ENCODE data around the gene FARSB.

The FARSB gene

DNA sequence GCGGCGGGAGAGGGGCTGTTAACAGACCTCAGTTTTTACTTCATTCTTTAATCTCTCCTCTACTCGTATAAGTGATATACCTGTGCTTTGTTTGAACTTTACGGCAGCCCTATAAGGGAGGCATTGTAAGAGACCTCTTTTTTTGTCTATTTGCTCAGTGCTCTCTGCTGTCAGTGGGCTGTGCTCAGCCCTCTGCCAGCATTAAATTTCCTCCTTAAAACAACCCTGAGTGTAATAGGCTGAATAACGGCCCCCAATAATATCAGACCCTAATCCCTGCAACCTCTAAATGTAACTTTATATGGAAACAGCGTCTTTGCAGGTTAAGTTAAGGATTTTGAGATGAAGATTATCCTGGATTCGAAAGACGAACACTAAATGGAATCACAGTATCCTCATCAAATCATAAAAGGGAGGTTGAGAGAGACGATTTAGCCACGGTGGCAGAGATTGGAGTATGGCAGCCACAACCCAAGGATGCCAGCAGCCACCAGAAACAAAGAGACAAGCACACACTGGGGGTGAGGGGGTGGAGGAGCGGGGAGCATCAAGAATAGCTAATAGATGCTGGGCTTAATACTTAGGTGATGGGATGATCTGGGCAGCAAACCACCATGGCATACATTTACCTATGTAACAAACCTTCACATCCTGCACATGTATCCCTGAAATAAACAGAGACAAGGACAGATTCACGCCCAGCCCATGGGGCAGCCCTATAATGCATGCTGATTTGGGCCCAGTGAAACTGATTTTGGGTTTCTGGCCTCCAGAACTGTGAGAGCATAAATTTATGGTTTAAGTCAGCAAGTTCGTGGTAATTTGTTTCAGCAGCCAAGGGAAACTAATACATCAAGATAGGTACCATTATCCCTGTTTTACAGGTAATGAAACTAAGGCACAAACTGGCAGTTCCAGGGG, 894 bp upstream of the FARSB start:
- TF ChIP-seq POLR2AphosphoS5 (IDR thresholded peaks at IDR 0.05; ENCODE audit: low read depth, low read length) (no peak), TAF1 (IDR thresholded peaks at IDR 0.05; ENCODE audit: borderline replicate concordance, low read depth, low read length) (no peak), POLR2A (IDR thresholded peaks at IDR 0.05; ENCODE audit: low read depth, low read length) (no peak)
- FAIRE-seq, result peak; percentile 61
- no peak for DNase-seq (ENCODE audit: insufficient read length)

DNA sequence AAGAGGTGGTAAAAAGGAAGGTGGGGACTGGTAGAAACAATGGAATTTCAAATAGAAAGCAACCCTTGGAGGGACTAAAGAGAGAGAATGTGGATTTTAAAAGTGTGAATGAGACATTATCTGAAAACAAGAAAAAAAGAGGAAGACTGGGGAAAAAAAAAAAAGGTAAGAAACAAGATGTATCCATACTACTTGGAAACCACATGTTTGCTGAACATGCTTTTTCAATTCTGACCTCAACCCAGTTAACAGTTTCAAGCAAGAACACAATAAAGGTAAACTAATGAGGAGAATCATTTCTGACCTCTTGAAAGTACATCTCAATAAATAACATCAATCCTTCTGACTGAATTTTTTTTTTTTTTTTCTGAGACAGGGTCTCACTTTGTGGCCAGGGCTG, 2.6 kb downstream of the FARSB start:
- DNase-seq (ENCODE audit: insufficient read length), result no peak
- no peak for FAIRE-seq
- TF ChIP-seq TAF1 (IDR thresholded peaks at IDR 0.05; ENCODE audit: borderline replicate concordance, low read depth, low read length) (no peak), POLR2AphosphoS5 (IDR thresholded peaks at IDR 0.05; ENCODE audit: low read depth, low read length) (no peak), POLR2A (IDR thresholded peaks at IDR 0.05; ENCODE audit: low read depth, low read length) (no peak)

DNA sequence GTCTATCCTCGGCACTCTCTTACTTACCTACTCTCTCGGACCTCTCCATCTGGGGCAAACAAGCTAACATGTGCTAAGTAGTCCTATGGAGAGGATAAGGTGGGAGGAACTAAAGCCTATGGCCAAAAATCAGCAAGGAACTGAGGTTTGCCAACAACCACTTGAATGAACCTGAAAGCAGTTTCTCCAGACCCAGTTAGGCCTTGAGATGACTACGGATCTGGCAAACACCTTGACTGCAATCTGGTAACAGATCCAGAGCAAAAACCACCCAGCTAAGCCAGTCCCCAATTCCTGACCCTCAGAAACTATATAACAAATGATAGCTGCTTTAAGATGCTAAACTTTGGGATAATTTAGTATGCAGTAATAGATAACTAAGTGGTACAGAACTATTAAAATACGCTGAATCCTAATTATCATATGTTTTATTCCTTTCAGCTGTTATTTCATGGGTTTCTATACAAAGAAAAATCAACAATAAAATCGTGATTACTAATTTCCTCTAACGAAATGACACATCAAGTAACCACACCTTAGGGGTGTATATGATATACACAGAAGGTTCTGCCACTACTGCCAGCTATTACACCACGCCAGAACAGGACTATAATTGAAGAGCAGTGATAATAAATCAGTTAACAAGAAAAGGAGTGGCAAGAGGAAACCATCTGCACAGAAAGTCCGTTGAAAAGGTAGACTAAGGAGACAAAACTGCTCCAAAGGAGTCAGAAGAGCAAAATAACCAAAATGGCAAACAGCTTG, 3.2 kb downstream of the FARSB start:
- FAIRE-seq (no peak), DNase-seq (ENCODE audit: insufficient read length) (no peak)
- TF ChIP-seq POLR2A (IDR thresholded peaks at IDR 0.05; ENCODE audit: low read depth, low read length) (no peak), POLR2AphosphoS5 (IDR thresholded peaks at IDR 0.05; ENCODE audit: low read depth, low read length) (no peak), TAF1 (IDR thresholded peaks at IDR 0.05; ENCODE audit: borderline replicate concordance, low read depth, low read length) (no peak)

DNA sequence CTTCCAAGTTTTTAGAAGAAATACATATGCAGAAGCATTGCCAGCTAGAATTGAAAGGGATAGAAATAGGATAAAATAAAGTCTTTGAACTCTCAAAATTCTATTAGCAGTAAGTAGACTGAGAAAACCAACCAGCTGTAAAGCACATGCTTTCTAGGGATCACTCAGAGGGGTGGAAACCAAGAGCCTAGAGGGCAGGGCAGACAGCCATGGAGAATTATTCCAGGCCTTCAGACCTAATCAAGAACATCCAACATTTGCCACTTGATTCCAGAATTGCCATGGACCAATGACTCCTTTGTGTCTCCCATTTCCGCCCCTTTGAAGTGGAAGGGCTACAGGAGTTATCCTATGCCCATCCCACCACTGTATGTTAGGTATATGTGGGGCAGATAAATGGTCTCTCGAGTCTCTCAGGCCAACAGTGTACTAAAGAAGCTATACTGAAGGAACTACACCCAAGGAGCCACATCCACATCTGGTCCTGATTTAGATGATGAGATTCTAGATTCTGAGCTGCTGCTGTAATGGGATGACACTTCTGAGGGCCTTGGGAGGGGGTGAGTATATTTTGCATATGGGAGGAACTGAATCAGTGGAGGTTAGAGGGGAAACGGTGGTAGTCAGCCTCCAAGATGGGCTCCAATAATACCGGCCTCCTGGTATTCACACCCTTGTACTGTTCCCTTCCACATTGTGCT, 4.0 kb downstream of the FARSB start:
- FAIRE-seq (no peak), DNase-seq (ENCODE audit: insufficient read length) (no peak)
- TF ChIP-seq TAF1 (IDR thresholded peaks at IDR 0.05; ENCODE audit: borderline replicate concordance, low read depth, low read length) (no peak), POLR2AphosphoS5 (IDR thresholded peaks at IDR 0.05; ENCODE audit: low read depth, low read length) (no peak), POLR2A (IDR thresholded peaks at IDR 0.05; ENCODE audit: low read depth, low read length) (no peak)

DNA sequence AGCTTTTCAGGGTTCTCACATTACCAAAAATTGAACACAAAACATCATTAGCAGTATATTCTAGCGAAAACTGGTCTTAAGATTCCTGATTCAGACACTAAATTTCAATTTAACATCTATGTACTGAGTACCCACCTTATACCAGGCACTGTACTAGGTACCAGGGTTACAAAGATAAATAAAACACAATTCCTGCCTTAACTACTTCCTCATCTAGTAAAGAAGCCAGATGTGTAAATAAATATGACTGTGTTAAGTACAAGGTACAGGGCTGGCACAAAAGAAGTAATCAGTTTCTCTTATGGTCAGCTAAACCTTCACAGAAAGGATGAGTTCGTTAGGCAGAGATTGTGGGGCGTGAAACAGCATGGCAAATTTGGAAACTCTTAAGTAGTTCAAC, 6.1 kb downstream of the FARSB start:
- DNase-seq (ENCODE audit: insufficient read length) (no peak), FAIRE-seq (no peak)
- TF ChIP-seq TAF1 (IDR thresholded peaks at IDR 0.05; ENCODE audit: borderline replicate concordance, low read depth, low read length) (no peak), POLR2AphosphoS5 (IDR thresholded peaks at IDR 0.05; ENCODE audit: low read depth, low read length) (no peak), POLR2A (IDR thresholded peaks at IDR 0.05; ENCODE audit: low read depth, low read length) (no peak)

DNA sequence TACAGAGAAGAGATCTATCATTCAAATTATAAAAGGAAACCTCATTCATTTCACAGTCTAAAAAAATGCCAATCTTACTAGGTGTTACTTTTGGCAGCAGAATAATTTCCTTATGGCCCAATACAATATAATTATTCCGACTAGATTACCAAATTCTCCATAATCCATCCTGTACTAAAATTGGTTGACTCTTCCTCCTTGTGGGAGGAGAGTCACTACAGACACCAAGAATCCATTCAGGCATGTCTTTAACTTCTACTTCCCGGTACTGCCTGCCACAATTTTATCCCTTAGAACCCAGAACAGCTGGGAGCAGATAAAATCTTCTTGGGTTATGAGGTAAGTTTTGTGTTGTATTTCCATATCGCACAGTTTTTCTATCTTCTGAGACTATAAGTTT, 9.9 kb downstream of the FARSB start:
- FAIRE-seq, result no peak
- TF ChIP-seq POLR2AphosphoS5 (IDR thresholded peaks at IDR 0.05; ENCODE audit: low read depth, low read length), result no peak
- TF ChIP-seq TAF1 (IDR thresholded peaks at IDR 0.05; ENCODE audit: borderline replicate concordance, low read depth, low read length), result no peak
- TF ChIP-seq POLR2A (IDR thresholded peaks at IDR 0.05; ENCODE audit: low read depth, low read length), result no peak
- DNase-seq (ENCODE audit: insufficient read length), result no peak

DNA sequence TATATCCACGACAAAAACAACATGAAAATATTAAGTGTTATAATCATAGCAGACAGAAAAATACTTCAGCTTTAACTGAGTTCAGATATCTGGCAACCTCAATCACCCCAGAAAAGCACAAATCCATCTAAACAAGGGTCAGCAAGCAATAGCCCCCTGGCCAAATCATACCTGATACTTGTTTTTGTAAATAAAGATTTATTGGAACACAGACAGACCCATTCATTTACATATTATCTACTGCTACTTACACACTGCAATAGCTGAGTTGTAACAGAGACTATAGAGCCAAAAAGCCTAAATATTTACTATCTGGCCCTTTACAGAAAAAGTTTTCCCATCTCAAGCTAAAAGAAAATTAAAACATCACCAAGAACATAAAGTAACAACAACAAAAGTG, 12.8 kb downstream of the FARSB start:
- FAIRE-seq (no peak), DNase-seq (ENCODE audit: insufficient read length) (no peak)
- TF ChIP-seq TAF1 (IDR thresholded peaks at IDR 0.05; ENCODE audit: borderline replicate concordance, low read depth, low read length), result no peak
- TF ChIP-seq POLR2AphosphoS5 (IDR thresholded peaks at IDR 0.05; ENCODE audit: low read depth, low read length), result no peak
- no peak for TF ChIP-seq POLR2A (IDR thresholded peaks at IDR 0.05; ENCODE audit: low read depth, low read length)

DNA sequence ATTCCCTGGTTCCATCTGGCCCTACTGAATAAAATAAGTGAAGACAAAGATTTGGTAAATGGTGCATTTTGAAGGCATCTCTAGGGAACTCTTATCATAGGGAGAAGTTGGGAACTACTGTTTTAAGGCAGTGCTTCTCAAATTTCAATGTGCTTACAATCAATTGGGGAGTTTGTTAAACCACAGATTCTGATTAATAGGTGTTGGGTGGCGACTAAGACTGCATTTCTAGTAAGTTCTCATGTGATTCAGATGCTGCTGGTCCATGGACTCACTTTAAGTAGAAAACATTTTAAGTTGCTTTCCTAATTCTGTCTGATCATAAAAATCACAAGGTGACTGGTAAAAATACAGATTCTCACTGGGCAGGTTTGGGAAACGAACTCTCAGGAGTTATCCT, 14.6 kb downstream of the FARSB start:
- DNase-seq (ENCODE audit: insufficient read length), result no peak
- FAIRE-seq, result no peak
- no peak for TF ChIP-seq POLR2AphosphoS5 (IDR thresholded peaks at IDR 0.05; ENCODE audit: low read depth, low read length)
- TF ChIP-seq TAF1 (IDR thresholded peaks at IDR 0.05; ENCODE audit: borderline replicate concordance, low read depth, low read length), result no peak
- TF ChIP-seq POLR2A (IDR thresholded peaks at IDR 0.05; ENCODE audit: low read depth, low read length), result no peak

DNA sequence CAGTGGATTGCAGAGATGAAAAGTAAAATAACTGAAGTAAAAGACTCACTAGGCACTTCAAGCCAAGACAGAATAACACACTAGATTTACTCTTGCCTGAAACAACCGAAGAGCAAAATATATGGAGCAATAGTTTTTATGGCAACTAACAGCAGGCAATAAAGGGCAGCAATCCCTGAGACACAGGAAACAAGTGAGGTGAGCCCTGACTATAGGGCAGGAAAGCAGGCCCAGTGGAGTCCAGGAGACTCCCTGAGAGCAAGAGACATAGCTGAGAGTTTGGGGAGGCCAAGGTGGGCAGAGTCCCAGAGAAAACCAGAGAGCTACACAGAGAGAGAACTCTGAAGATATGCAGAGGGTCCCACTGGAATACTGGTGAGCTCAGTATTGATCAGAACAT, 18.8 kb downstream of the FARSB start:
- DNase-seq (ENCODE audit: insufficient read length) (no peak), FAIRE-seq (no peak)
- TF ChIP-seq TAF1 (IDR thresholded peaks at IDR 0.05; ENCODE audit: borderline replicate concordance, low read depth, low read length) (no peak), POLR2A (IDR thresholded peaks at IDR 0.05; ENCODE audit: low read depth, low read length) (no peak), POLR2AphosphoS5 (IDR thresholded peaks at IDR 0.05; ENCODE audit: low read depth, low read length) (no peak)

DNA sequence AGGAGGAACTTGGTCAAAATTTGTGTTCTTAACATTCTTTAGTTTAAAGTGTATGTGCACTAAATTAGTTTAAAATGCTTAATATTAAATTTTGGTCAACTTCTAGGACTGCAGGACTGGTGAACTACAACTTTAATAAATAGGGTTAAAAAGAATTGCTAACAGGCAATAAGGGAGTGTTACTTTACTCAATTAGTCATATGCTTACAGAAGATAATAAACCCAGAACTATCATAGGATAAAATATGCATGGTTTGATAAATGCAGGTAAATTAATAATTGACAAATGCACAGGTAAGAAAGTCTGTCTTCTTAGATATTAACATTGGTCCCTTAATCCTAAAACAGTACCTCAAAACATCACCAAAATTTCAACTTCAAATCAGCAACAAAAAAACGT, 20.6 kb downstream of the FARSB start:
- FAIRE-seq (no peak), DNase-seq (ENCODE audit: insufficient read length) (no peak)
- TF ChIP-seq TAF1 (IDR thresholded peaks at IDR 0.05; ENCODE audit: borderline replicate concordance, low read depth, low read length), result no peak
- no peak for TF ChIP-seq POLR2A (IDR thresholded peaks at IDR 0.05; ENCODE audit: low read depth, low read length)
- TF ChIP-seq POLR2AphosphoS5 (IDR thresholded peaks at IDR 0.05; ENCODE audit: low read depth, low read length), result no peak

DNA sequence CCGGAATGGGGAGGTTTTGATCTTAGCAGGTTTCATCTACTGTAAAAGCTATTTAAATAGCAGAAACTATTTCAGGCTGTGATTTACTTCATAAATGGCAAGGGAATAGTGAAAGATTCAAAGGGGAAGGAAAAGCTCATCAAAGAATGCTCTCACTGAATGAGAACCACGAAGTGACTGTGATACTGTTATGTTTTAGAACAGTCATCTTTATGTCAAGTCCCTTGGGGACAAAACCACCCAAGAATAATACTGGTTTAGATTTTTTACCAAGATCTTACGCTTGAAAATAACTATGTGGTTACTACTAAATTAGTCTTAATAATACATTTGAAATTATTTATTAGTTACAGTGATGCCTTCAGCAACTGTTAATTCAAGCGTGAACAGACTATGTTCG, 28.1 kb downstream of the FARSB start:
- no peak for TF ChIP-seq POLR2A (IDR thresholded peaks at IDR 0.05; ENCODE audit: low read depth, low read length)
- TF ChIP-seq TAF1 (IDR thresholded peaks at IDR 0.05; ENCODE audit: borderline replicate concordance, low read depth, low read length), result no peak
- TF ChIP-seq POLR2AphosphoS5 (IDR thresholded peaks at IDR 0.05; ENCODE audit: low read depth, low read length), result no peak
- FAIRE-seq (no peak), DNase-seq (ENCODE audit: insufficient read length) (no peak)
